CD8-positive, alpha-beta memory T cell (primary cell): ENCODE measurements around the gene RFC2. TPM values are rescaled to one million over a fixed set of nuclear protein-coding genes. Genes with fewer than 3 reads are reported as not detected.
"Not testable (repeated sequence)": the region's sequence is repeated elsewhere in the genome, so short reads cannot be mapped to it uniquely, and the experiment has no call there.

Source experiments
- CTCF ChIA-PET: fragments of 350-600 bp; sonication (Branson Sonifier 250); formaldehyde crosslinking; loops from one replicate; lab custom pipeline; 2021; ENCODE audit warnings: antibody characterized with exemption; lab: Charles Lee
- POLR2A ChIA-PET: fragments of 350-600 bp; sonication (Branson Sonifier 250); formaldehyde crosslinking; loops from one replicate; lab custom pipeline; 2021; ENCODE audit warnings: antibody characterized with exemption; lab: Charles Lee
- DNase-seq, 5 donors: peaks; one replicate each; pipeline versions ENCODE4 v3.0.0 to v3.0.0-alpha.2; 2020 to 2022; ENCODE audit warnings: mixed read lengths in 1 of 5
- H3K27ac ChIP-seq: one replicate; pipeline ENCODE4 v1.7.0; 2013; ENCODE audit warnings: low read depth, mild to moderate bottlenecking, low read length, moderate library complexity
- H3K27me3 ChIP-seq: 2 replicates; pipeline ENCODE4 v1.7.0; 2013; ENCODE audit warnings: low read length, mild to moderate bottlenecking; ENCODE audit not compliant: insufficient read depth, poor library complexity, severe bottlenecking
- H3K36me3 ChIP-seq: 2 replicates; pipeline ENCODE4 v1.7.0; 2013; ENCODE audit warnings: mild to moderate bottlenecking, low read length, moderate library complexity; ENCODE audit not compliant: insufficient read depth
- H3K4me1 ChIP-seq: 2 replicates; pipeline ENCODE4 v1.7.0; 2013; ENCODE audit warnings: mild to moderate bottlenecking, low read length, moderate library complexity; ENCODE audit not compliant: insufficient read depth
- H3K4me3 ChIP-seq: 2 replicates; pipeline ENCODE4 v1.7.0; 2013; ENCODE audit warnings: mild to moderate bottlenecking, low read length
- H3K9me3 ChIP-seq: 2 replicates; pipeline ENCODE4 v1.7.0; 2013; ENCODE audit warnings: mild to moderate bottlenecking, low read length
- H3K27ac Mint-ChIP-seq, 8 donors: one replicate each; pipeline ENCODE4 v1.8.0; 2020 to 2021; ENCODE audit warnings: mixed read lengths in 8 of 8, mild to moderate bottlenecking in 6 of 8, inconsistent platforms in 3 of 8, moderate library complexity in 3 of 8
- H3K27me3 Mint-ChIP-seq, 2 donors: one replicate each; pipeline ENCODE4 v1.8.0; 2020 to 2021; ENCODE audit warnings: mixed read lengths in 2 of 2, mild to moderate bottlenecking in 1 of 2, moderate library complexity in 1 of 2
- H3K36me3 Mint-ChIP-seq, 3 donors: one replicate each; pipeline ENCODE4 v1.8.0; 2020 to 2021; ENCODE audit warnings: mixed read lengths in 3 of 3, inconsistent platforms in 1 of 3, mild to moderate bottlenecking in 1 of 3
- H3K4me1 Mint-ChIP-seq, 3 donors: one replicate each; pipeline ENCODE4 v1.8.0; 2020 to 2021; ENCODE audit warnings: mixed read lengths in 3 of 3, inconsistent platforms in 1 of 3, mild to moderate bottlenecking in 1 of 3
- H3K4me3 Mint-ChIP-seq, 7 donors: one replicate each; pipeline ENCODE4 v1.8.0; 2020 to 2021; ENCODE audit warnings: mixed read lengths in 7 of 7, mild to moderate bottlenecking in 6 of 7, moderate library complexity in 4 of 7, inconsistent platforms in 2 of 7
- H3K9me3 Mint-ChIP-seq, 5 donors: one replicate each; pipeline ENCODE4 v1.8.0; 2020 to 2022; ENCODE audit warnings: mixed read lengths in 5 of 5, mild to moderate bottlenecking in 3 of 5, moderate library complexity in 2 of 5, inconsistent platforms in 1 of 5
- polyA plus RNA-seq: library from polyadenylated mRNA; unstranded; fragments of 300-500 nt; fragmentation: Illumina TruSeq; gene quantifications from one replicate; pipeline ENCODE4 v1.2.3, GENCODE V29; 2021
- total RNA-seq, 2 experiments: library from RNA; stranded (reverse); gene quantifications; one replicate each; pipeline ENCODE4 v1.2.3, GENCODE V29; 2021

Gene RFC2
- total and polyA plus RNA-seq, 3 experiments from 2014 or later: 24.8 to 99.4 (median 88.9) TPM

- H3K27ac ChIP-seq: no peak overlapping the region
- H3K36me3 ChIP-seq: no peaks in the 10 kb centered on the region
- ChIA-PET POLR2A (no interaction called here), CTCF (interaction anchor here (1.5 to 3.5 kb wide), 12 partner anchors 11 to 198 kb away, joined by 4 to 82 read pairs (median 11); partner anchors contain the start of gene EIF4H)
- peaks cover 7% of the 10 kb centered on the region for H3K4me1 ChIP-seq
- Mint-ChIP-seq H3K4me3 (no peak overlapping the region), H3K9me3 (peaks cover 0 to 2% (median 0%) of the 10 kb centered on the region in 5 donors), H3K36me3 (peaks cover 0 to 2% (median 0%) of the 10 kb centered on the region in 3 donors), H3K27me3 (peaks cover 7 to 11% of the 10 kb centered on the region in 2 donors), H3K4me1 (peaks cover 8 to 23% (median 12%) of the 10 kb centered on the region in 3 donors), H3K27ac (peak overlapping the region in 1 of 8 donors; percentile 89)
- H3K27me3 ChIP-seq: no peaks in the 10 kb centered on the region
- H3K4me3 ChIP-seq: no peak overlapping the region
- no peaks in the 10 kb centered on the region for H3K9me3 ChIP-seq
- no peak for DNase-seq
Measured at GRCh38 chr7:74207586-74207985, 46.6 kb downstream of the RFC2 start.

- H3K27ac ChIP-seq: no peak overlapping the region
- no peaks in the 10 kb centered on the region for H3K36me3 ChIP-seq
- POLR2A ChIA-PET: interaction anchor here (0.6 kb wide), 1 partner anchor 196 kb away, joined by 3 read pairs; no protein-coding TSS in a partner anchor
- DNase-seq: peak; percentile 67 to 81 (median 74)
- H3K9me3 Mint-ChIP-seq: peaks cover 0 to 2% (median 0%) of the 10 kb centered on the region in 5 donors
- no peaks in the 10 kb centered on the region for H3K9me3 ChIP-seq
- peaks cover 7 to 11% of the 10 kb centered on the region in 2 donors for H3K27me3 Mint-ChIP-seq
- H3K4me3 Mint-ChIP-seq: peak overlapping the region; percentile 30 to 78 (median 55)
- peaks cover 8 to 23% (median 12%) of the 10 kb centered on the region in 3 donors for H3K4me1 Mint-ChIP-seq
- H3K4me3 ChIP-seq: no peak overlapping the region
- peaks cover 7% of the 10 kb centered on the region for H3K4me1 ChIP-seq
- peaks cover 0 to 2% (median 0%) of the 10 kb centered on the region in 3 donors for H3K36me3 Mint-ChIP-seq
- CTCF ChIA-PET: interaction anchor here (0.6 to 3.5 kb wide), 31 partner anchors 9 to 216 kb away, joined by 3 to 82 read pairs (median 5); partner anchors contain the start of gene EIF4H
- peak overlapping the region in 1 of 8 donors; percentile 57 for H3K27ac Mint-ChIP-seq
- H3K27me3 ChIP-seq: no peaks in the 10 kb centered on the region
Measured at GRCh38 chr7:74206589-74207120, 47.5 kb downstream of the RFC2 start.

- not testable (repeated sequence) for H3K9me3 Mint-ChIP-seq, H3K27ac Mint-ChIP-seq, H3K4me3 ChIP-seq, H3K36me3 Mint-ChIP-seq, H3K36me3 ChIP-seq, DNase-seq, H3K27ac ChIP-seq, H3K4me3 Mint-ChIP-seq, H3K4me1 ChIP-seq, H3K9me3 ChIP-seq, H3K27me3 ChIP-seq
- H3K4me1 Mint-ChIP-seq: peaks cover 8 to 23% (median 12%) of the 10 kb centered on the region in 3 donors
- ChIA-PET CTCF (interaction anchor here (0.6 to 3.5 kb wide), 32 partner anchors 9 to 217 kb away, joined by 3 to 82 read pairs (median 4); partner anchors contain the start of gene EIF4H), POLR2A (interaction anchor here (0.6 kb wide), 1 partner anchor 196 kb away, joined by 3 read pairs; no protein-coding TSS in a partner anchor)
- peaks cover 7 to 11% of the 10 kb centered on the region in 2 donors for H3K27me3 Mint-ChIP-seq
Measured at GRCh38 chr7:74206052-74206451, 48.1 kb downstream of the RFC2 start.

- H3K9me3 Mint-ChIP-seq: peaks cover 0 to 2% (median 0%) of the 10 kb centered on the region in 5 donors
- H3K27ac ChIP-seq: no peak overlapping the region
- H3K4me1 Mint-ChIP-seq: peaks cover 6 to 12% (median 7%) of the 10 kb centered on the region in 3 donors
- no peak overlapping the region for H3K4me3 Mint-ChIP-seq
- no peaks in the 10 kb centered on the region for H3K27me3 ChIP-seq
- H3K36me3 ChIP-seq: no peaks in the 10 kb centered on the region
- no peak for DNase-seq
- H3K4me1 ChIP-seq: peaks cover 7% of the 10 kb centered on the region
- H3K4me3 ChIP-seq: no peak overlapping the region
- peaks cover 0 to 3% (median 0%) of the 10 kb centered on the region in 3 donors for H3K36me3 Mint-ChIP-seq
- peaks cover 4 to 9% of the 10 kb centered on the region in 2 donors for H3K27me3 Mint-ChIP-seq
- CTCF ChIA-PET: interaction anchor here (0.8 to 3.5 kb wide), 5 partner anchors 11 to 209 kb away, joined by 3 to 21 read pairs (median 4); no protein-coding TSS in a partner anchor
- H3K9me3 ChIP-seq: no peaks in the 10 kb centered on the region
- POLR2A ChIA-PET: no interaction called here
- no peak overlapping the region for H3K27ac Mint-ChIP-seq
Measured at GRCh38 chr7:74203956-74204618, 50.1 kb downstream of the RFC2 start.

- Mint-ChIP-seq H3K27ac (no peak overlapping the region), H3K27me3 (peaks cover 4 to 7% of the 10 kb centered on the region in 2 donors)
- POLR2A ChIA-PET: no interaction called here
Measured at GRCh38 chr7:74202841-74203556, 51.2 kb downstream of the RFC2 start.

GRCh38 chr7:74199551-74200355 lies 54.4 kb downstream of the RFC2 start:
- no peaks in the 10 kb centered on the region for H3K27me3 ChIP-seq
- ChIA-PET CTCF (interaction anchor here (0.9 kb wide), 1 partner anchor 201 kb away, joined by 3 read pairs; no protein-coding TSS in a partner anchor), POLR2A (no interaction called here)
- Mint-ChIP-seq H3K4me1 (peaks cover 5 to 17% (median 14%) of the 10 kb centered on the region in 3 donors), H3K36me3 (peaks cover 0 to 31% (median 7%) of the 10 kb centered on the region in 3 donors), H3K9me3 (peaks cover 0 to under 1% (median 0%) of the 10 kb centered on the region in 5 donors), H3K27me3 (no peaks in the 10 kb centered on the region), H3K4me3 (peak overlapping the region in 1 of 7 donors; percentile 32), H3K27ac (peak overlapping the region in 4 of 8 donors; percentile 4 to 66 (median 45))
- H3K36me3 ChIP-seq: peaks cover 3% of the 10 kb centered on the region
- no peak overlapping the region for H3K4me3 ChIP-seq
- DNase-seq: no peak
- H3K9me3 ChIP-seq: no peaks in the 10 kb centered on the region
- peaks cover 7% of the 10 kb centered on the region for H3K4me1 ChIP-seq
- no peak overlapping the region for H3K27ac ChIP-seq

More at GRCh38 chr7:74202841-74203556, 51.2 kb downstream of the RFC2 start:
- Histone ChIP-seq H3K27ac (no peak overlapping the region), H3K27me3 (no peaks in the 10 kb centered on the region), H3K4me1 (peaks cover 7% of the 10 kb centered on the region), H3K36me3 (no peaks in the 10 kb centered on the region), H3K9me3 (no peaks in the 10 kb centered on the region), H3K4me3 (no peak overlapping the region)
- DNase-seq: no peak
- CTCF ChIA-PET: interaction anchor here (0.8 to 3.2 kb wide), 3 partner anchors 10 to 198 kb away, joined by 3 to 18 read pairs (median 5); no protein-coding TSS in a partner anchor
- Mint-ChIP-seq H3K4me1 (peaks cover 6 to 11% (median 7%) of the 10 kb centered on the region in 3 donors), H3K4me3 (no peak overlapping the region), H3K9me3 (peaks cover 0 to 2% (median 0%) of the 10 kb centered on the region in 5 donors), H3K36me3 (peaks cover 0 to 6% (median 0%) of the 10 kb centered on the region in 3 donors)
